ENCODE results near the gene PABPN1. TPM values are rescaled to one million over a fixed set of nuclear protein-coding genes. Genes with fewer than 3 reads are reported as not detected.
A peak's percentile ranks its signal among the peaks of the same experiment; 100 is the strongest.

PABPN1 gene
- total and polyA plus RNA-seq, 2 of the 13 experiments (the other 11 are each of a cell fraction or from before 2014, with no cell fraction given), result 233 to 524 TPM

GRCh38 chr14:23371865-23372264 lies 50.6 kb downstream of the PABPN1 start:
- POLR2A ChIA-PET, result no interaction called here
- no peak for FAIRE-seq
- TF ChIP-seq SETDB1 (CRISPR knock-in tag; IDR thresholded peaks at IDR 0.05; ENCODE audit: borderline replicate concordance) (no peak), ZNF136 (CRISPR knock-in tag; IDR thresholded peaks at IDR 0.05; ENCODE audit: low read depth) (no peak), NR2F2 (IDR thresholded peaks at IDR 0.05; ENCODE audit: borderline replicate concordance, low read depth) (no peak), RBAK (CRISPR knock-in tag; IDR thresholded peaks at IDR 0.05) (no peak), NR1H2 (CRISPR knock-in tag; IDR thresholded peaks at IDR 0.05; ENCODE audit: borderline replicate concordance, low read depth) (no peak), TRIM22 (IDR thresholded peaks at IDR 0.05) (no peak), ZBTB21 (CRISPR knock-in tag; IDR thresholded peaks at IDR 0.05) (no peak), KLF16 (CRISPR knock-in tag; IDR thresholded peaks at IDR 0.05) (peak in 1 of 2 experiments; percentile 56; a peak in 1 of 4 replicates), RBM39 (IDR thresholded peaks at IDR 0.05; ENCODE audit: low read depth, low read length, poor library complexity, severe bottlenecking) (no peak), NR3C1 (CRISPR knock-in tag; IDR thresholded peaks at IDR 0.05) (no peak), KLF13 (CRISPR knock-in tag; IDR thresholded peaks at IDR 0.05) (no peak), BCL3 (CRISPR knock-in tag; IDR thresholded peaks at IDR 0.05) (no peak), FOXO4 (CRISPR knock-in tag; conservative IDR thresholded peaks at IDR 0.05) (peak; percentile 93; the same call in 1 of the 2 replicates), NPAS2 (CRISPR knock-in tag; IDR thresholded peaks at IDR 0.05; ENCODE audit: borderline replicate concordance) (no peak), ZMAT3 (CRISPR knock-in tag; conservative IDR thresholded peaks at IDR 0.05) (no peak), ZFYVE20 (CRISPR knock-in tag; IDR thresholded peaks at IDR 0.05; ENCODE audit: borderline replicate concordance, low read depth) (no peak), SMAD1 (CRISPR knock-in tag; IDR thresholded peaks at IDR 0.05; ENCODE audit: borderline replicate concordance, low read depth) (0 out of 2 replicates have a peak, but pooled peaks have one; percentile 20), TBX2 (CRISPR knock-in tag; IDR thresholded peaks at IDR 0.05; ENCODE audit: borderline replicate concordance) (no peak)
- TF ChIP-seq, protein P1, sequence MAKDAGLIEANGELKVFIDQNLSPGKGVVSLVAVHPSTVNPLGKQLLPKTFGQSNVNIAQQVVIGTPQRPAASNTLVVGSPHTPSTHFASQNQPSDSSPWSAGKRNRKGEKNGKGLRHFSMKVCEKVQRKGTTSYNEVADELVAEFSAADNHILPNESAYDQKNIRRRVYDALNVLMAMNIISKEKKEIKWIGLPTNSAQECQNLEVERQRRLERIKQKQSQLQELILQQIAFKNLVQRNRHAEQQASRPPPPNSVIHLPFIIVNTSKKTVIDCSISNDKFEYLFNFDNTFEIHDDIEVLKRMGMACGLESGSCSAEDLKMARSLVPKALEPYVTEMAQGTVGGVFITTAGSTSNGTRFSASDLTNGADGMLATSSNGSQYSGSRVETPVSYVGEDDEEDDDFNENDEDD (CRISPR knock-in tag; IDR thresholded peaks at IDR 0.05; ENCODE audit: borderline replicate concordance), result no peak

More at GRCh38 chr14:23371865-23372264, 50.6 kb downstream of the PABPN1 start:
- Histone ChIP-seq H3K27me3 (ENCODE audit: control insufficient read depth in 1 of 2, insufficient read depth in 2 of 2, low read length in 2 of 2) (peaks cover 23 to 91% of the 10 kb centered on the region in 2 experiments), H3K9ac (ENCODE audit: insufficient read depth, low read depth, low read length) (no peak overlapping the region), H3K27ac (ENCODE audit: extremely low read length, insufficient read depth, low read length) (no peak overlapping the region), H3K4me2 (ENCODE audit: low read depth, low read length) (no peak overlapping the region), H4K20me1 (ENCODE audit: insufficient read depth, low read length) (no peaks in the 10 kb centered on the region), H3K79me2 (ENCODE audit: insufficient read depth, low read length) (no peaks in the 10 kb centered on the region), H3K4me3 (replicated peaks in 1 of 3; ENCODE audit: insufficient read depth in 1 of 3, low read depth in 2 of 3, low read length in 3 of 3) (no peak overlapping the region), H3K36me3 (replicated peaks in 1 of 2; ENCODE audit: control insufficient read depth in 1 of 2, insufficient read depth in 2 of 2, low read length in 2 of 2) (no peaks in the 10 kb centered on the region), H3K9me3 (ENCODE audit: low read length) (no peaks in the 10 kb centered on the region), H3K4me1 (ENCODE audit: insufficient read depth, low read length) (no peaks in the 10 kb centered on the region), H2AFZ (ENCODE audit: low read length) (no peak overlapping the region)
- no TSS peak for BruUV-seq (replicated peaks)
- in situ Hi-C loops (cut with HindIII; ENCODE audit: extremely low pct_ligation_motif_present, low pct_unique_long_range_greater_than_20kb), result no loop called here
- ATAC-seq, result no peak
- intact Hi-C loops (cut with micrococcal nuclease; ENCODE audit: unreplicated experiment), result no loop called here
- WGBS (ENCODE audit: low lambda C conversion rate), result 0% methylated on average over 1 of the region's 1 CpG
- CTCF ChIA-PET (ENCODE audit: low intra/inter-chr PET ratio, low total read pairs), result no interaction called here
- no peak for DNase-seq (ENCODE audit: low spot score)
